GM23338 (cell line): Measurements from ENCODE around the gene LPP. TPM values are rescaled to one million over a fixed set of nuclear protein-coding genes. Genes with fewer than 3 reads are reported as not detected.

ENCODE experiments used
- ATAC-seq: fragments of 200-7000 bp; cut with Tn5 transposase; 3 replicates; pipeline ENCODE4 v1.9.1; 2020
- DNase-seq: peaks from one replicate; pipeline ENCODE4 v3.0.0-alpha.2; 2015; ENCODE audit warnings: low spot score
- H2AFZ ChIP-seq: fragments of 200-600 bp; sonication (generic); 2 replicates; pipeline ENCODE4 v1.8.0; 2016; ENCODE audit warnings: antibody characterized with exemption, mild to moderate bottlenecking, moderate library complexity
- H3F3A ChIP-seq: fragments of 200-600 bp; sonication (generic); replicated peaks from 2 replicates; pipeline ENCODE4 v1.8.0; 2017; ENCODE audit warnings: antibody characterized with exemption, mixed run types, low read depth
- H3K27ac ChIP-seq: fragments of 200-600 bp; sonication (generic); 2 replicates; pipeline ENCODE4 v1.6.1; 2016; ENCODE audit warnings: low read depth
- H3K27me3 ChIP-seq: fragments of 200-600 bp; sonication (generic); 2 replicates; pipeline ENCODE4 v1.8.0; 2016; ENCODE audit warnings: mild to moderate bottlenecking, mixed run types, moderate library complexity; ENCODE audit not compliant: insufficient read depth
- H3K36me3 ChIP-seq: fragments of 200-600 bp; sonication (generic); 2 replicates; pipeline ENCODE4 v1.8.0; 2016; ENCODE audit warnings: mild to moderate bottlenecking; ENCODE audit not compliant: insufficient read depth
- H3K4me1 ChIP-seq: fragments of 200-600 bp; sonication (generic); 2 replicates; pipeline ENCODE4 v1.8.0; 2016; ENCODE audit warnings: mild to moderate bottlenecking, moderate library complexity; ENCODE audit not compliant: insufficient read depth
- H3K4me2 ChIP-seq: fragments of 200-600 bp; sonication (generic); 2 replicates; pipeline ENCODE4 v1.7.1; 2017; ENCODE audit warnings: mixed run types
- H3K4me3 ChIP-seq: fragments of 200-600 bp; sonication (generic); 2 replicates; pipeline ENCODE4 v1.6.1; 2016; ENCODE audit warnings: mixed run types
- H3K79me2 ChIP-seq: fragments of 200-600 bp; sonication (generic); replicated peaks from 2 replicates; pipeline ENCODE4 v1.8.0; 2017; ENCODE audit warnings: mild to moderate bottlenecking; ENCODE audit not compliant: insufficient read depth
- H3K9me2 ChIP-seq: fragments of 200-600 bp; sonication (generic); 2 replicates; pipeline ENCODE4 v1.8.0; 2017; ENCODE audit not compliant: insufficient read depth
- H4K20me1 ChIP-seq: fragments of 200-600 bp; sonication (generic); replicated peaks from 2 replicates; pipeline ENCODE4 v1.8.0; 2017; ENCODE audit warnings: mild to moderate bottlenecking; ENCODE audit not compliant: insufficient read depth
- H3K27ac Mint-ChIP-seq: 2 replicates; pipeline ENCODE4 v1.8.0; 2020; ENCODE audit warnings: inconsistent platforms, mild to moderate bottlenecking, moderate library complexity, mixed read lengths
- H3K27me3 Mint-ChIP-seq: 3 replicates; pipeline ENCODE4 v1.8.0; 2022; ENCODE audit warnings: low read depth, mild to moderate bottlenecking, moderate library complexity, mixed read lengths, inconsistent platforms; ENCODE audit not compliant: insufficient read depth, poor library complexity
- H3K36me3 Mint-ChIP-seq: 3 replicates; pipeline ENCODE4 v1.8.0; 2021; ENCODE audit warnings: low read depth, mild to moderate bottlenecking, inconsistent platforms, moderate library complexity, mixed read lengths
- H3K4me1 Mint-ChIP-seq: 3 replicates; pipeline ENCODE4 v1.8.0; 2020; ENCODE audit warnings: mild to moderate bottlenecking, inconsistent platforms, mixed read lengths
- H3K4me3 Mint-ChIP-seq: 3 replicates; pipeline ENCODE4 v1.8.0; 2021; ENCODE audit warnings: moderate library complexity, mild to moderate bottlenecking, inconsistent platforms, mixed read lengths
- H3K9me3 Mint-ChIP-seq: 3 replicates; pipeline ENCODE4 v1.8.0; 2020; ENCODE audit warnings: moderate library complexity, mild to moderate bottlenecking, inconsistent platforms, mixed read lengths
- EZH2 ChIP-seq: fragments of 200-600 bp; sonication (generic); IDR thresholded peaks from one replicate; pipeline ENCODE4 v1.8.0; 2017; ENCODE audit warnings: antibody characterized with exemption, mild to moderate bottlenecking, low read depth; ENCODE audit not compliant: unreplicated experiment
- EZH2phosphoT487 ChIP-seq: fragments of 200-600 bp; sonication (generic); IDR thresholded peaks from one replicate; pipeline ENCODE4 v1.8.1; 2018; ENCODE audit warnings: antibody characterized with exemption; ENCODE audit not compliant: unreplicated experiment
- JUNB ChIP-seq: IDR thresholded peaks from one replicate; pipeline ENCODE4 v1.6.1; 2016; ENCODE audit warnings: antibody characterized with exemption; ENCODE audit not compliant: unreplicated experiment
- NANOG ChIP-seq: IDR thresholded peaks from 2 replicates; pipeline ENCODE4 v1.6.1; 2016; ENCODE audit warnings: antibody characterized with exemption, borderline replicate concordance
- POLR2AphosphoS5 ChIP-seq: IDR thresholded peaks from 2 replicates; pipeline ENCODE4 v1.6.1; 2016; ENCODE audit warnings: antibody characterized with exemption, low read depth
- STAT1 ChIP-seq: IDR thresholded peaks from one replicate; pipeline ENCODE4 v1.6.1; 2016; ENCODE audit warnings: antibody characterized with exemption; ENCODE audit not compliant: unreplicated experiment
- ZNF114 ChIP-seq: fragments of 250-450 bp; sonication (Bioruptor Pico); IDR thresholded peaks from 2 replicates; pipeline ENCODE4 v1.5.0; 2020; ENCODE audit warnings: mild to moderate bottlenecking, moderate library complexity
- ZNF331 ChIP-seq: fragments of 250-450 bp; sonication (Bioruptor Pico); IDR thresholded peaks from 2 replicates; pipeline ENCODE4 v1.5.0; 2020; ENCODE audit warnings: low read depth, mild to moderate bottlenecking, moderate library complexity
- ZNF462 ChIP-seq: fragments of 250-450 bp; sonication (Bioruptor Pico); IDR thresholded peaks from 2 replicates; pipeline ENCODE4 v1.5.0; 2020; ENCODE audit warnings: mild to moderate bottlenecking, moderate library complexity
- polyA plus RNA-seq: library from polyadenylated mRNA; unstranded; fragments of >200 nt; fragmentation: Nextera tagmentation; extraction: Ambion mirVana; gene quantifications from 2 replicates; pipeline ENCODE4 v1.2.1, GENCODE V29; 2016
- total RNA-seq: library from RNA; depleted of rRNA; stranded (reverse); fragments of >200 nt; shearing (Covaris generic); gene quantifications from 2 replicates; pipeline ENCODE4 v1.2.3, GENCODE V29; 2014
- TF ChIP-seq, protein P1 (sequence below): IDR thresholded peaks from 2 replicates; pipeline ENCODE4 v1.6.1; 2016; ENCODE audit warnings: antibody characterized with exemption

The LPP gene
- total and polyA plus RNA-seq, 2 experiments from 2014 or later = 23.0 to 35.2 TPM

GRCh38 chr3:188197388-188197847 is 43.5 kb downstream of the LPP start (continued):
- TF ChIP-seq ZNF462 (CRISPR knock-in tag) (no peak), ZNF331 (no peak), ZNF114 (no peak), NANOG (no peak)

DNA sequence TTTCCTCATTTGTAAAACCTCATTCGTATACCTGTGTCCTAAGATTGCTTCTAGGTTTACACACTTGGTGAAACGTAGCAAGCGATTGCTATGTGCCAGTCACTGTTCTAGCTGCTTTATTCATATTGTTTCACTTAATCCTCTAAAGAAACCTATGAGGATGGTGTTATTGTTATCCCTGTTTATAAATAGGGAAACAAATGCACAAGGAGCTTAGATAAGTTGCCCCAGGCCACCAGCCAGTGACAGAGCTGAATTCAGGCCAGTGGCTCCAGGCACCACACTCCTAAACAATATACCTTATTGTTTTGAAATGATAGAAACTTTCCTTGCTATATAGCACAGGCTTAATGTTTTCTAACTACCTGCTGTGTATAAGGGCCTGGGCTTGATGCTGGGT is 44.0 kb downstream of the LPP start:
- H3K79me2 ChIP-seq = peaks cover 51% of the 10 kb centered on the region
- no peak overlapping the region for H3K4me3 ChIP-seq
- no peaks in the 10 kb centered on the region for H3K27me3 ChIP-seq
- no peaks in the 10 kb centered on the region for H3K36me3 ChIP-seq
- no peaks in the 10 kb centered on the region for H3K4me1 ChIP-seq
- no peak overlapping the region for H3K27ac Mint-ChIP-seq
- no peaks in the 10 kb centered on the region for H3F3A ChIP-seq
- peaks cover 5% of the 10 kb centered on the region for H3K27me3 Mint-ChIP-seq
- no peak overlapping the region for H3K4me2 ChIP-seq
- no peaks in the 10 kb centered on the region for H3K9me2 ChIP-seq
- ATAC-seq = no peak
- H3K4me1 Mint-ChIP-seq = peaks cover 27% of the 10 kb centered on the region
- H3K9me3 Mint-ChIP-seq = no peaks in the 10 kb centered on the region
- no peak overlapping the region for H2AFZ ChIP-seq
- no peak overlapping the region for H3K27ac ChIP-seq
- H3K4me3 Mint-ChIP-seq = no peak overlapping the region
- H3K36me3 Mint-ChIP-seq = no peaks in the 10 kb centered on the region; the same call in 2 of the 3 replicates
- DNase-seq = no peak
- no peaks in the 10 kb centered on the region for H4K20me1 ChIP-seq
- TF ChIP-seq JUNB = no peak
- no peak for TF ChIP-seq STAT1
- TF ChIP-seq NANOG = no peak
- no peak for TF ChIP-seq ZNF462 (CRISPR knock-in tag)
- no peak for TF ChIP-seq POLR2AphosphoS5
- no peak for TF ChIP-seq ZNF331
- no peak for TF ChIP-seq EZH2
- no peak for TF ChIP-seq EZH2phosphoT487
- TF ChIP-seq, protein P1, sequence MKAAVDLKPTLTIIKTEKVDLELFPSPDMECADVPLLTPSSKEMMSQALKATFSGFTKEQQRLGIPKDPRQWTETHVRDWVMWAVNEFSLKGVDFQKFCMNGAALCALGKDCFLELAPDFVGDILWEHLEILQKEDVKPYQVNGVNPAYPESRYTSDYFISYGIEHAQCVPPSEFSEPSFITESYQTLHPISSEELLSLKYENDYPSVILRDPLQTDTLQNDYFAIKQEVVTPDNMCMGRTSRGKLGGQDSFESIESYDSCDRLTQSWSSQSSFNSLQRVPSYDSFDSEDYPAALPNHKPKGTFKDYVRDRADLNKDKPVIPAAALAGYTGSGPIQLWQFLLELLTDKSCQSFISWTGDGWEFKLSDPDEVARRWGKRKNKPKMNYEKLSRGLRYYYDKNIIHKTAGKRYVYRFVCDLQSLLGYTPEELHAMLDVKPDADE = no peak
- TF ChIP-seq ZNF114 = no peak
